GM18870 (cell line): ENCODE measurements around the gene DMXL2.
"Not testable (repeated sequence)": the region's sequence is repeated elsewhere in the genome, so short reads cannot be mapped to it uniquely, and the experiment has no call there.

Source experiments
- ATAC-seq: cut with Tn5 transposase; IDR thresholded peaks from one replicate; pipeline ENCODE4 v1.9.1; 2021; ENCODE audit warnings: moderate library complexity; ENCODE audit not compliant: unreplicated experiment

The DMXL2 gene

DNA sequence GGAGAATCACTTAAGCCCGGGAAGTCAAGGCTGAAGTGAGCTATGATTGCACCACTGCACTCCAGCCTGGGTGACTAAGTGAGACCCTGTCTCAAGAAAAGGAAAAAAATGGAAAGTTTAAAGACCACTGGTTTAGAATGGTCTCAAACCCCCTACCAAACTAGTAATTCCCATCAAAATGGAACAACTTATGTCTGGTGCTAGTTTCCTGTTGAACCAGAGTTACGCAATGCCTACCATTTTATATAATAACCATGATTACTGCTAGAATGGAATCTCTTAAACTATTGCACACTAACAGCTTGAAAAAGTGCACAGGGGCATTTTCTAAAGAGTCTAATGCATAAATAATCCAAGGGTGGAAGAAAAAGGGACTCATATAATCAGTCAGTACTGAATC lies 43.6 kb downstream of the DMXL2 start:
- no peak for ATAC-seq

DNA sequence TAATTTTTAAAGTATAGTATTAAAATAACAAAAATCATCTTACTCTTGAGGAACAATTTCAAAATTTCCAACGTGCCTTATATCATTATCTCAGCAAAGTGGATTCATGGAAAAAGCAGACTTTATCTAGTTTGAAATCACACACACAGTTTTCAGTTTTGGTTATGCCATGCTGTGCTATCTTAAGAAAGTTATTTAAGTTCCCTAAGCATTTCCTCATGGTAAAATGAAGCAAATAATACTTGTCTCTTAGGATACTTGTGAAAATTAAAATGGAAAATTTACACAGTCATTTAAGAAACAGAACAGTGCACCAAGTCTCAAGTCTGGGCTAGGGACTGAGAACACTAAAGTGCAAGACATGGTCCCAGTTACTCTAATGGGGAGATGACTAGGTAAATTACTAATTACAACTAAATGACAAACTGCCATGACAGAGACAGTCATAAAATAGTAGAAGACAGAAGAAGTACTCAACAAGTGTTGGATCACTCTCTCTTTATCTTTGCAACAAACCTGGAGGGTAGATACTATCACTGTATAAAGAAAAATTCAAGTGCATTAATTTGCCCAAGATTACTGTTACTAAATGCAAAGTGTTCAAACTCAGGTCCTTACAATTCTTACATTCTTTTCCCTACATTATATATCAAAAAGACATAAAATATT lies 44.8 kb downstream of the DMXL2 start:
- no peak for ATAC-seq

DNA sequence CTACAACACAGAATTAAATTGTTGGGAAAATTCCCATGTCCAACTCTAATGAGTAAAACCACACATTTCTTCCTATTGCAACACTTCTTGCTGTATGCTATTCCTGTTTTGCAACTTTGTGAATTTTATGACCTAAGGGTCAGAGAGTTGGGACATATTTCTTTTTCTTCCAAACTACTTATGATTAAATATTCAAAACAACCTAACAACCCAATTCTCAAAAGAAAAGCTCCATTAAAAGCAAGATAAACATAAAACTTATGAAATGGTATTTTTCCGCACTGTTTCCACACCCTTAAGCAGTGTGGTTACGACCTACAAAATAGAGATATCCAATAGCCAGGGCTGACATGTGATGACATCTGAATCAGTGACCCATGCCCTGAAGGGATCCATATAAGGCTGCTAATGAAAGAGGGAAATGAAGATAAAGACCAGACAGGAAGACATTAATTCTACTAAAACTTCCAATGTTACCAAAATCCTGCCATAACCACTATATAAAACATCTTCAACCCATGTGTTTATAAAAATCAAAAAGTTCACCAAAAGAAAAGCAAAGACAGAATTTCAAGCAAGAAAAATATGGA lies 45.6 kb downstream of the DMXL2 start:
- no peak for ATAC-seq

DNA sequence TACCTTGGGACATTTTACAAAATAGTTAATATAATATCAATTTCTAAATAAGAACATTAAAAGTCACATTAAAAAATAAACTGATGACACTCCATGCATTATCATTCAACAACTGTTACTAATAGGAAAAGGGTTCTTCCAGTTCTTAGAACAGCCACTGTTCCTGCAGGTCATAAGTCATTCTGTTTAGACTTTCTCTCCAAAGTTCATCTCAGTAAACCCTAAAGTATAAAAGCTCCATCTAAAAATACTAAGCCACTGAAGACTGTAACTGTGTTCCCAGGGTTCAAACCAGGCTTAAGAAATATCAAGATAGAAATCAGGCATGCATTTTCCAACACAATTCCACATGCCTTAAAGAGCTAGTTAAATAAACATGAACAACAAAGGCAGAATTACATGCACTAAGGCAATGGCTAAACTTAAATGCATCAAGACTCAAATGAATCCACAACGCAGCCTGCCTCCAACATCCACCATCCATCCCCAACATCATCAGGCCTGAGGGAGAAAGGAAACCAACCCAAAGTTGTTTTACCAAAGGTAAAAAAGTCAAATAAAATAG lies 46.2 kb downstream of the DMXL2 start:
- ATAC-seq, result no peak

DNA sequence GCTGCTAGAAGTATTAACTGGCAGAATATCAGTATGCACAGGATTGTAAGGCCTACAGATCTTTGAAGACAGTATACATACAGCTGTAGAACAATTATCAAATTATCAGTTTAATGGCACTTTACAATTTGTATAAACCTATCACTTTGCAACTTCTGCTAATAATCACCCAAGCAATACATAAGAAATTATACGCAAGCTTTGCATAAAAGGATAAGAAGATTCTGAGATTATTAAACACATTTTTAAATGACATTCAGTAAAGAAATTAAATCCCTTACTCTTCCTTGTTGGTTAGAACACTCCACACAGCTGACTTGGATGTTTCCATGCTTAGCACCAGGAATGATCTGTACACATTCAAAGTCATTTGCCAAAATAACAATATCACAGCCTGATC lies 46.8 kb downstream of the DMXL2 start:
- ATAC-seq, result no peak

DNA sequence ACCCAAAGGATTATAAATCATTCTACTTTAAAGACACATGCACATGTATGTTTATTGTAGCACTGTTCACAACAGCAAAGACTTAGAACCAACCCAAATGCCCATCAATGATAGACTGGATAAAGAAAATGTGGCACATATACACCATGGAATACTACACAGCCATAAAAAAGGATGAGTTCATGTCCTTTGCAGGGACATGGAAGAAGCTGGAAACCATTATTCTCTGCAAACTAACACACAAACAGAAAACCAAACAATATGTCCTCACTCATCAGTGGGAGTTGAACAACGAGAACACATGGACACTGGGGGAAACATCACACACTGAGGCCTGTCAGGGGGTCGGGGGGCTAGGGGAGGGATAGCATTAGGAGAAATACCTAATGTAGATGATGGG lies 49.2 kb downstream of the DMXL2 start:
- ATAC-seq, result not testable (repeated sequence)

DNA sequence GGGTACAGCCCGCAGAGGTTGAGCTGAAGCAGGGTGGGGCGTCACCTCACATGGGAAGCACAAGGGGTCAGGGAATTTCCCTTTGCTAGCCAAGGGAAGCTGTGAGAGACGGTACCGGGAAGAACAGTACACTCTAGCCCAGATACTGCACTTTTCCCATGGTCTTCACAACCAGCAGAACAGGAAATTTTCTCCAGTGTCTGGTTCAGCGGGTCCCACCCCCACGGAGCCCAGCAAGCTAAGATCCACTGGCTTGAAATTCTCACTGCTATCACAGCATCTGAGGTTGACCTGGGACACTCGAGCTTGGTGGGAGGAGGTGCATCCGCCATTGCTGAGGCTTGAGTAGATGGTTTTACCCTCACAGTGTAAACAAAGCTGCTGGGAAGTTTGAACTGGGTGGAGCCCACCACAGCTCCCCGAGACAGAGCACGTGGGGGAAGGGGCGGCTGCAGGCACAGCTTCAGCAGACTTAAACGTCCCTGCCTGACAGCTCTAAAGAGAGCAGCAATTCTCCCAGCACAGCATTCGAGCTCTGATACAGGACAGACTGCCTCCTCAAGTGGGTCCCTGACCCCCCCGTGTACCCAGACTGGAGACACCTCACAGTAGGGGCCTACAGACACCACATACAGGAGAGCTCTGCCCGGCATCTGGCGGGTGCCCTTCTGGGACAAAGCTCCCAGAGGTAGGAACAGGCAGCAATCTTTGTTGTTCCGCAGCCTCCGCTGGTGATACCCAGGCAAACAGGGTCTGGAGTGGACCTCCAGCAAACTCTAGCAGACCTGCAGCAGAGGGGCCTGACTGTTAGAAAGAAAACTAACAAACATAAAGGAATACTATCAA lies 53.4 kb downstream of the DMXL2 start:
- ATAC-seq, result not testable (repeated sequence)

DNA sequence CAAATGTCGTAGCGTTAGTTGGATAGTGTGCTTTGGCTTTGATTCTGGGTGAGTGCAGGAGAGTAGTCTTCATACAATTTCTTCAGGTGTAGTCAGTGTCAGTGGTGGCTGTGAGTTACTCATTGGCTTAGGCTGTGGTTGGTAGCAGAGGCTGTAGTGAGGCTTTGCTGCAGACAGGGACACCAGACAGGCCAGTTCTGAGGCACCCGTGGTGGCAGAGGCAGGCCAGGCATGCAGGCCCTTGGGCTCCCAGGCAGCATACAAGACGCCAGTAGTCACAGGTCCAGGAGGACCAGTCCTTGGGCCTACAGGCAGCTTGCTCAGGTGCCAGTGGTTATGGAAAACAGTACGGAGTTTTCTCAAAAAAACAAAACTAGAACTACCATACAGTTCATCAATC lies 61.3 kb downstream of the DMXL2 start:
- no peak for ATAC-seq

DNA sequence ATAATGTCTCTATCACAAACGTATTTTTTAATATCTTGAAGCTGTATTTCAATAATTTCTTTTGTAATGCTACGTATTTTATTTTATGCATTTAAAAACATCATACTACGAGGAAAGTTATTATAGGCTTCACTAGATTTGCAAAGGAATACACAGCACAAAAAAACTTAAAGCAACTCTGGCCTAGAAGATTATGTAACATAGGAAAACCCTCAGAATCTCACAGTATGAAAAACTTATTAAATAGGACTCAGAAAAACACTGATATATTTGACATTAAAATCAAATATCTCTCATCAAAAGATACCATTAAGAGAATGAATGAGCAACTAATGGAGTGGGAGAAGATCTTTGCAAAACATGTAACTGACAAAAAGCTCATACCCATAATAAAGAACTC lies 63.7 kb downstream of the DMXL2 start:
- no peak for ATAC-seq

DNA sequence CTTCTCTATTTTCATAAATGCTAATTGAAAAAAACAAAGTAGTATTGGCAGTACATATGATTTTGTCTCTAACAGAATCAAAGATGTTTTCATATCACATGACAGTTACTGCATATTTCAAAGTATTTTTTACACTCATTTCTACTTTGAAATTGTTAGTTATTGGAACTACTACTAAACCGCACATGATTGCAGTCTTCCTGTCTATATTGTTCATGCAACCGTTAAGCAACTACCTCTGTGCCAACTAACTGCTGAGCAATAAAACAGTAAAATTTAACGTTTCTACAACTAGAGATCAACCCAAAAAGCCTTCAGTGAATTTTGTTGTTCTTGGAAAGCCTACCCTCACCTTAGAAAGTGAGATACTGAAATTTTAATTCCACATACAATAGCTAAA lies 64.2 kb downstream of the DMXL2 start:
- no peak for ATAC-seq

DNA sequence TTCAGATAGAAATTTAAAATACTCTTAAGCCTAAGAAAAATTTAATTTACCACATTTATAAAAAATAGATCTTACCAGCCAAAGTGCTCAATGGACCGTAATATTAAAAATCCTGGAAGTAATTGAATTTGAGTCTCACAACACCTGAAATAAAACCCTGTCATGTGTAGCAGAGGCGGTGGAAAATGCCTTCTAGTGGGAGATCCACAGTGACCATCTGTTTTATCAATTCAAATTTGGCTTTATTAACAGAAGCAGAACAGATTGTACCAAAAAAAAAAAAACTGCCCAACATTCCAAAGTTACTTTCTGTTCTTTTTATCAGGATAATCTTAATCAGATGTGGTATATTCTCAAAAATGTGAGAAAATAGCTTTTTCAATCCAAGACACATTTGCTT lies 71.7 kb downstream of the DMXL2 start:
- no peak for ATAC-seq

DNA sequence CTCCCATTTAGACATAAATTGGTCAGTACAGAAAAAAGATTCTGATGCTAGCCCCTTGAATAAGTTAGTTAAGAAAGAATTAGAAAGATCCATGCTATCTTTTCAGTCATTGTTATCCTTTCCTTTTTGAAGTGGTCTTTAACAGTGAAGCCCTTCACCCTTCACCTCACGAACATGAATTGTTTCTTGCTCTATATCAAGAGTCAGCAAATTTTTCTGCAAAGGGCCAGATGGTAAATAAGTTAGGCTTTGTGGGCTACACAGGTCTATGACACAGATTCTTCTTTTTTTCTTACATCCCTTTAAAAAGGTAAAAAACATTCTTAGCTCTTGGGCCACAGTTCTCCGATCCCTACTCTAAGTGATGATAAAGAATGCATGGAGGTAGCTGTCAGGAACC lies 74.9 kb downstream of the DMXL2 start:
- no peak for ATAC-seq

DNA sequence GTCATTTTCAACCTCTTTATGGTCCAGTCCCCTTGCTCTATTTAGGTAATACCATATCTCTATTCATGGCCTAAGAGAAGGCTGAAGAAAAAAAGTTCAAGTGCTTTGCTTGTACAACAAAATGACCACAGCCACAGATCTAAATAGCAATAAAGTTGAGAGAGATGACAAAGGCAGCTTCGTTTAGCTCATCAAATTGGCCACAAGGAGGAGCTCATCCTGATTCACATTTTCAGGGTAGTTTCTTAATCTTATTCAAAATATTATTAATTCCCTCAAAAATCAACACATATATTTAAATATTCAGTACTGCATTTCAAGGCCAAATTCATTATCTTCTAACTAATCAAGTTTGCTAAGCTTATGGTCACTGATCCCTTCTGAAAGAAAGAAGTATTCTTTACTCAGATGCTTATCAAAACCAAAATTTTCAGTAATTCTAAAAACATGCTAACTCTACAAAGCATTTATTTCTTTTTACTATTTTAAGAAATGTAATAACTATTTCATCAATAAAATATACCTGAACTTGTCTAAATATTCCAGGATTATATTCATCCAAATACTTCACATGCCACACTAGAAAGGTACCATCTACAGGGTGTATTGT lies 85.5 kb downstream of the DMXL2 start:
- ATAC-seq, result no peak

DNA sequence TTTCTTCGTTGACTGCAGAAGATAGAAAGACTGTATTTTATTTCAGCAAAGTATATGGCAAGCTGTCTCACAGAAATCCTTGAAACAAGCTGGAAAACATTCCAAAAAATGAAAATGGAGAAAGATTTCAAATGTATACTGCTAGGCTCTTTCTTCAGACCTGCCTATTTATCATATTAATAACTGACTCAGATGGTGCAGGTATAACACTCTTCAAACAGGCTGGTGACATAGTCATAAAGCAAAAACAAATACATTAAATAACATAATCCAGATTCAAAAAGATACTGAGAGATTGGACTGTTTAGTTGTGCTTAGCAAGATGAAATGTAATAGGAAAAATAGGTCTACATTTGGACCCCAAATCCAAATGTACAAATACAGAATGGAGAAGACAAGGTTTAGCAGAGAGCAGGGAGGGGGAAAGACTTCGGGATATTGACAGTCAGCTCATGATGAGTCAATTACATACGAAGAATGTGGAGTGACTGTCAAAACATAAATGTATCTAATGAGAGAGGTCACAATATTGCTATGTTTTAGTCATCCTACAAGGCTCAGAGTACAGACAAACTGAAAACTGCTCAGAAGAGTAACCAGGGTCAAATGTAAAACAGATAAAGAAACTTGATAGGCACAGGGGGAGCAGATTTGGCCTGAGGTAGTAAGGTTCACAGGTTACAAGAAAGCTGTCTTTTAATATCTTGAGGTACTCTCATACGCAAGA lies 88.7 kb downstream of the DMXL2 start:
- no peak for ATAC-seq

DNA sequence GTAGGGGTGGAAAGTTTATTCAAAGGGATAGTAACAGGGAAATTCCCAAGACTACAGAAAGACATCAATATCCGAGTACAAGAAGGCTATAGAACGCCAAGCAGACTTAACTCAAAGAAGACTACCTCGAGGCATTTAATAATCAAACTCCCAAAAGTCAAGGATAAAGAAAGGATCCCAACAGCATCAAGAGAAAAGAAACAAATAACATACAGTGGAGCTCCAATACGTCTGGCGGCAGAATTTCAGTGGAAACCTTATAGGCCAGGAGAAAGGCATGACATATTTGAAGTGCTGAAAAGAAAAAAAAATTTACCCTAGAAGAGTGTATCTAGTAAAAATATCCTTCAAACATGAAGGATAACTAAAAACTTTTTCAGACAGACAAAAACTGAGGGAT lies 95.6 kb downstream of the DMXL2 start:
- ATAC-seq, result no peak

DNA sequence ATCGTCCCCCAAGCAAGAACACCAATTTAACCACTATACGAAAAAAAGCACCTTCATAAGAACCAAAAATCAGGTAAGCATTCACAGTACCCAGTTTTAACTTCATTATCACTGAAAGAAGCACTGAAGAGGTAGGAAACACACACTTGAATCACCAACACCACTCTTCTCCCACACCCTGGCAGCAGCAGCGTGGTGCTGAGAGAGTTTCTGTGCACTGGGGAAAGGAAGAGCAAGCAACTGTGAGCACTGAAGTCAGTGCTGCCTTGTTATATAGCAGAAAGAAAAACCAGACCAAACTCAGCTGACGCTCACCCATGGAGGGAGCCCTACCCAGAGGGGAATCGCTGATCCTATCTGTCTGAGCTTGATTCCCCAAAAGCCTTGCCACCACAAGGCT lies 98.2 kb downstream of the DMXL2 start:
- no peak for ATAC-seq

DNA sequence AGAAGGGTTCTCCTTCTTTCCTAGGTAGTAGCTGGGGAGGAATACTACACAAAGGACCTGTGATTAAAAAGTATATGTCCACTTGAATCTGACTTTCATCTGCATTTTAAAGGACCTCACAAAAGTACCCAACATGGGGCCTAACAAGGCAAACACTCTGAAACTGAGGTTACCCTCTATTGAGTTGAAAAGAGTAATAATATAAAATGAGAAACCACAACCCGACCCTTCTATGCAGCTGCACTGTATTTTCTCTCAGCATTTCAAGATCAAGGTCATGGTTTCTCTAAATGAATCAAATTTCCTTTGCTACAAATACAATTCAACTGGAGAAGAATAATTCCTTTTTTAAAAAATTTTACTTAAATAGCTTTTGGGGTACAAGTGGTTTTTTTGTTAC lies 106.3 kb downstream of the DMXL2 start:
- ATAC-seq, result no peak

DNA sequence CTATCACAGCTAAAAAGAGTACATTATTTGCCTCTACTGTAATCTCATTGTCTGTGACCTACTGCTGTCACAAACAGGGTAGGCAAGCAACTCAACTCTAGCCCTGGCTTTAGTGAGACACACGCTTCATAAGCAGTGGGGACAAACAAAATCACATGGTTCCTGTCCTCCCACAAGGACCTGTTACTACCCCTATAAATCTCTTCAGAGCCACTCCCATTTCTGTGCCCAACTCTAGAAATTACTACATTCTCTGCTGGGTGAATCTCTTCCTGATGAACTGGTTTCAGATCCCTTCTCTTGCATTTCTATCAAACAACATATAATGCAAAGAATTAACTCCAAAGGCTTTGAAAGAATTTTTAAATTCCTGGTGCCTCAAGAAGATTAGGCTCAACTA lies 117.3 kb downstream of the DMXL2 start:
- ATAC-seq, result no peak

DNA sequence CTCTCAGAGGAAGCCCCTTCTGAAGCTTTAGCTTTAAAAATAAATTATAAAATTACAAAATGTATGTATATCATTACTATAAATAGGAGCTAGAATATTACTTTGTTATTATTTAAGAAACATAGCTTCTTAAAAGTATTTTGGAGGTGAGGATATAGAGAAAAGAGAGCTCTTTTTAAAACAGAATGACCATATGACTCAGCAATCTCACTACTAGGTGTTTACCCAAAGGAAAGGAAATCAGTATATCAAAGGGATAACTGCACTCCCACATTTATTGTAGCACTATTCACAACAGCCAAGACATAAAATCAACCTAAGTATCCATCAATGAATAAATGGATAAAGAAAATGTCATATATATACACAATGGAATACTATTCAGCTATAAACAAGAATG lies 119.6 kb downstream of the DMXL2 start:
- no peak for ATAC-seq

DNA sequence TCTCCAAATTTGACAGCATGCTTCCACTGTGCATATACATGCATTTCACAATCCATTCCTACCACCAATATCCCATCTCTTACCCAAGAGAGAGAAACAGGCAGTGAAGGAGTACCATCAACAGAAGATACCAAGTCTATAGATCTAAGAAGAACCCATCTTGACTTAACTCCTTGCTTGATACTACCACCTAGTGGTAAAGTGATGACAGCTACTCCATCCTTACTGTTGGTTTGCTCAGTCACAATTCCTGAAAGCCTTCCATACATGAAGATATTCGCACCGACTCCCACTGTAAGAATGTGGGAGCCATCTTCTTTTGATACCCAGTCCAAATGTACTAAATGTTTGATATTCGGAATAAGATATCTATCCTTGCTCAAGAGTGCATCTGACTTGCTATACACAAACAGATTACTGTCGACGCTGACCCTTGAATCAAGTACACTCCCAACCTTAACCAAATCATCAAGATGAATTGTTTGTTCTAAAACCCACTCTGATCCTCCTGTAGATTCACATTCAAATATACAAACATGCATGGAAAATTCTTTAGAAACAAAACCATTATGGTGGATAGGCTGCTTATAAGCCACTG lies 123.1 kb downstream of the DMXL2 start:
- ATAC-seq, result no peak
